Aorta (tissue), 5 donors: Measurements from ENCODE around the gene ADAM12. TPM values are rescaled to one million over a fixed set of nuclear protein-coding genes. Genes with fewer than 3 reads are reported as not detected.

Experiments
- ATAC-seq: fragments of 200-7000 bp; cut with Tn5 transposase; one replicate; pipeline ENCODE4 v1.9.1; 2022; ENCODE audit warnings: moderate library complexity; ENCODE audit not compliant: low FRiP score
- DNase-seq, 2 donors: peaks; one replicate each; pipeline ENCODE4 v3.0.0-alpha.2; 2020
- H3K27ac ChIP-seq, 2 donors: one replicate each; pipeline ENCODE4 v1.5.1; 2013; ENCODE audit warnings: low read length in 2 of 2, mild to moderate bottlenecking in 2 of 2, moderate library complexity in 2 of 2, control low read depth in 1 of 2, inconsistent platforms in 1 of 2, low read depth in 1 of 2
- H3K27me3 ChIP-seq, 2 donors: one replicate each; pipeline ENCODE4 v1.6.1; 2013; ENCODE audit warnings: control low read depth in 1 of 2, low read length in 1 of 2, mild to moderate bottlenecking in 1 of 2, moderate library complexity in 1 of 2; ENCODE audit not compliant: insufficient read depth in 2 of 2, control insufficient read depth in 1 of 2
- H3K36me3 ChIP-seq, 2 donors: one replicate each; pipeline ENCODE4 v1.6.1; 2013; ENCODE audit warnings: control low read depth in 1 of 2, low read length in 1 of 2, mild to moderate bottlenecking in 1 of 2; ENCODE audit not compliant: insufficient read depth in 2 of 2, control insufficient read depth in 1 of 2
- H3K4me1 ChIP-seq, 2 donors: one replicate each; pipeline ENCODE4 v1.6.1; 2013; ENCODE audit warnings: low read length in 2 of 2, control low read depth in 1 of 2, mild to moderate bottlenecking in 1 of 2, moderate library complexity in 1 of 2; ENCODE audit not compliant: insufficient read depth in 2 of 2, control insufficient read depth in 1 of 2
- H3K4me3 ChIP-seq, 2 donors: one replicate each; pipeline ENCODE4 v1.5.1; 2013; ENCODE audit warnings: low read length in 2 of 2, control low read depth in 1 of 2, mild to moderate bottlenecking in 1 of 2
- H3K9me3 ChIP-seq: one replicate; pipeline ENCODE4 v1.6.1; 2013; ENCODE audit warnings: mild to moderate bottlenecking, low read length; ENCODE audit not compliant: control insufficient read depth
- WGBS, 2 donors: extraction: QIAGEN DNeasy Blood & Tissue Kit; methylation state at CpG; one replicate each; pipeline ENCODE4 v1.1.7; 2013; 5-methylcytosine and 5-hydroxymethylcytosine counted together
- intact Hi-C, 2 donors: fragments of 100-400 bp; cut with DNase I; formaldehyde crosslinking; loops; one replicate each; pipeline versions ENCODE4 v1.14.2 to v1.15.0; 2022
- polyA plus RNA-seq, 2 donors: library from polyadenylated mRNA; stranded (reverse); fragments of 200-250 nt; gene quantifications; one replicate each; pipeline ENCODE4 v1.2.3, GENCODE V29; 2013
- total RNA-seq, 2 donors: library from RNA; stranded (reverse); fragmentation: NEBNext Ultra II Directional; extraction: Animal tissue kit (Norgen Biotek cat#: 25700); gene quantifications; one replicate each; pipeline ENCODE4 v1.2.1, GENCODE V29; 2021
- donor health status: healthy with polysubstance abuse.
- donor health status: Bipolar disorder and iron deficiency.
- donor health status: DM: no; HTN: no; CAD: no.
- donor health status: DM: no; HTN: no; CAD: no.
- donor health status: DM: yes; HTN: yes; CAD: no.

The ADAM12 gene
- total and polyA plus RNA-seq, 4 donors = 0.13 to 9.4 (median 5.5) TPM; not detected in 1

GRCh38 chr10:126111516-126111915, 276.8 kb downstream of the ADAM12 start:
- Histone ChIP-seq H3K4me1 (peaks cover 0 to 2% of the 10 kb centered on the region in 2 donors), H3K27me3 (no peaks in the 10 kb centered on the region), H3K9me3 (no peaks in the 10 kb centered on the region), H3K4me3 (no peak overlapping the region), H3K36me3 (no peaks in the 10 kb centered on the region), H3K27ac (no peak overlapping the region)
- WGBS, 2 donors = 78 to 81% methylated on average over 6 of the region's 6 CpGs
- intact Hi-C loops = no loop called here
- ATAC-seq (no peak), DNase-seq (no peak)

- 54 to 63% methylated on average over 5 of the region's 5 CpGs for WGBS, 2 donors
- Histone ChIP-seq H3K9me3 (no peaks in the 10 kb centered on the region), H3K27me3 (no peaks in the 10 kb centered on the region), H3K4me1 (peaks cover 0 to 2% of the 10 kb centered on the region in 2 donors), H3K36me3 (no peaks in the 10 kb centered on the region), H3K27ac (no peak overlapping the region), H3K4me3 (no peak overlapping the region)
- intact Hi-C loops = no loop called here
- no peak for ATAC-seq
- DNase-seq = no peak
Measured at GRCh38 chr10:126110489-126111180, 277.6 kb downstream of the ADAM12 start.

GRCh38 chr10:126109893-126110292, 278.4 kb downstream of the ADAM12 start:
- Histone ChIP-seq H3K9me3 (no peaks in the 10 kb centered on the region), H3K36me3 (no peaks in the 10 kb centered on the region), H3K4me1 (peaks cover 0 to under 1% of the 10 kb centered on the region in 2 donors), H3K27me3 (no peaks in the 10 kb centered on the region), H3K4me3 (no peak overlapping the region), H3K27ac (no peak overlapping the region)
- WGBS, 2 donors = 86 to 87% methylated on average over 5 of the region's 5 CpGs
- intact Hi-C loops = no loop called here
- ATAC-seq = no peak
- no peak for DNase-seq

GRCh38 chr10:126108693-126109092, 279.6 kb downstream of the ADAM12 start:
- H3K27ac ChIP-seq = no peak overlapping the region
- H3K4me1 ChIP-seq = no peaks in the 10 kb centered on the region
- no peak for ATAC-seq
- DNase-seq = no peak
- intact Hi-C loops = no loop called here
- H3K4me3 ChIP-seq = no peak overlapping the region
- no peaks in the 10 kb centered on the region for H3K27me3 ChIP-seq
- no peaks in the 10 kb centered on the region for H3K9me3 ChIP-seq
- WGBS, 2 donors = 53 to 66% methylated on average over 4 of the region's 4 CpGs
- H3K36me3 ChIP-seq = no peaks in the 10 kb centered on the region

GRCh38 chr10:126104767-126105166, 283.5 kb downstream of the ADAM12 start:
- H3K4me1 ChIP-seq = no peaks in the 10 kb centered on the region
- DNase-seq (no peak), ATAC-seq (peak; percentile 53)
- no peaks in the 10 kb centered on the region for H3K9me3 ChIP-seq
- H3K27ac ChIP-seq = no peak overlapping the region
- WGBS, 2 donors = 86 to 87% methylated on average over 8 of the region's 8 CpGs
- no peaks in the 10 kb centered on the region for H3K27me3 ChIP-seq
- no peaks in the 10 kb centered on the region for H3K36me3 ChIP-seq
- intact Hi-C loops = no loop called here
- no peak overlapping the region for H3K4me3 ChIP-seq

- no peak for ATAC-seq
- WGBS, 2 donors = 91 to 94% methylated on average over 9 of the region's 9 CpGs
- Histone ChIP-seq H3K27ac (no peak overlapping the region), H3K27me3 (no peaks in the 10 kb centered on the region), H3K36me3 (no peaks in the 10 kb centered on the region), H3K4me3 (no peak overlapping the region), H3K9me3 (no peaks in the 10 kb centered on the region), H3K4me1 (no peaks in the 10 kb centered on the region)
- intact Hi-C loops = no loop called here
- no peak for DNase-seq
Measured at GRCh38 chr10:126102636-126103035, 285.6 kb downstream of the ADAM12 start.

- Histone ChIP-seq H3K27me3 (no peaks in the 10 kb centered on the region), H3K4me1 (no peaks in the 10 kb centered on the region), H3K27ac (no peak overlapping the region), H3K36me3 (no peaks in the 10 kb centered on the region), H3K4me3 (no peak overlapping the region), H3K9me3 (no peaks in the 10 kb centered on the region)
- intact Hi-C loops = no loop called here
- WGBS, 2 donors = 88 to 94% methylated on average over 4 of the region's 4 CpGs
- no peak for DNase-seq
- ATAC-seq = no peak
Measured at GRCh38 chr10:126101736-126102135, 286.5 kb downstream of the ADAM12 start.

GRCh38 chr10:126101325-126101724, 287.0 kb downstream of the ADAM12 start:
- Histone ChIP-seq H3K9me3 (no peaks in the 10 kb centered on the region), H3K4me3 (no peak overlapping the region), H3K4me1 (no peaks in the 10 kb centered on the region), H3K36me3 (no peaks in the 10 kb centered on the region), H3K27me3 (no peaks in the 10 kb centered on the region), H3K27ac (no peak overlapping the region)
- intact Hi-C loops = no loop called here
- 94 to 97% methylated on average over 1 of the region's 1 CpG for WGBS, 2 donors
- ATAC-seq (no peak), DNase-seq (no peak)

- H3K36me3 ChIP-seq = no peaks in the 10 kb centered on the region
- ATAC-seq (no peak), DNase-seq (no peak)
- no peaks in the 10 kb centered on the region for H3K27me3 ChIP-seq
- no peak overlapping the region for H3K4me3 ChIP-seq
- no peaks in the 10 kb centered on the region for H3K4me1 ChIP-seq
- H3K27ac ChIP-seq = no peak overlapping the region
- 95 to 98% methylated on average over 3 of the region's 3 CpGs for WGBS, 2 donors
- H3K9me3 ChIP-seq = no peaks in the 10 kb centered on the region
- intact Hi-C loops = no loop called here
Measured at GRCh38 chr10:126099366-126099765, 288.9 kb downstream of the ADAM12 start.
